B cell (primary cell): ENCODE results near the gene AQR. TPM values are rescaled to one million over a fixed set of nuclear protein-coding genes. Genes with fewer than 3 reads are reported as not detected.

Experiments
- ATAC-seq: fragments of 200-7000 bp; cut with Tn5 transposase; one replicate; pipeline ENCODE4 v1.10.0; 2021; ENCODE audit warnings: low read depth, mild to moderate bottlenecking, moderate number of reproducible peaks, moderate library complexity
- CTCF ChIA-PET: fragments of 350-600 bp; sonication (Branson Sonifier 250); formaldehyde crosslinking; loops from one replicate; lab custom pipeline; 2021; ENCODE audit warnings: antibody characterized with exemption, inconsistent platforms; lab: Charles Lee
- POLR2A ChIA-PET: fragments of 350-600 bp; sonication (Branson Sonifier 250); formaldehyde crosslinking; loops from one replicate; lab custom pipeline; 2021; ENCODE audit warnings: antibody characterized with exemption; lab: Charles Lee
- DNase-seq: peaks from one replicate; pipeline ENCODE4 v3.0.0; 2013
- H2AFZ ChIP-seq: 2 replicates; pipeline ENCODE4 v1.6.1; 2012; ENCODE audit warnings: mild to moderate bottlenecking, low read depth, low read length; ENCODE audit not compliant: insufficient read depth, poor library complexity, severe bottlenecking
- H3K27ac ChIP-seq, 2 donors: 1 replicate in 1 of 2; 2 replicates in 1 of 2; pipeline ENCODE4 v1.5.1; 2012 to 2013; ENCODE audit warnings: low read length in 2 of 2, mild to moderate bottlenecking in 2 of 2, moderate library complexity in 1 of 2
- H3K27me3 ChIP-seq, 4 experiments: fragments of 200-600 bp in 1 of 4; sonication (generic) in 1 of 4; replicated peaks in 1 of 4; 1 replicate in 2 of 4; 2 replicates in 2 of 4; pipeline versions ENCODE4 v1.6.1 to v1.7.0; 2013 to 2016; ENCODE audit warnings: low read length in 3 of 4, mild to moderate bottlenecking in 2 of 4, mixed read lengths in 1 of 4, moderate library complexity in 1 of 4; ENCODE audit not compliant: insufficient read depth in 4 of 4, control insufficient read depth in 3 of 4; ENCODE audit errors: control extremely low read depth in 1 of 4
- H3K36me3 ChIP-seq, 2 experiments: replicated peaks in 1 of 2; 1 replicate in 1 of 2; 2 replicates in 1 of 2; pipeline versions ENCODE4 v1.6.1 to v1.7.1; 2013; ENCODE audit warnings: low read length in 1 of 2; ENCODE audit not compliant: insufficient read depth in 2 of 2, control insufficient read depth in 1 of 2; ENCODE audit errors: control extremely low read depth in 1 of 2, extremely low read depth in 1 of 2
- H3K4me1 ChIP-seq, 2 donors: fragments of 200-600 bp in 1 of 2; sonication (generic) in 1 of 2; 1 replicate in 1 of 2; 2 replicates in 1 of 2; pipeline versions ENCODE4 v1.5.1 to v1.6.1; 2013 to 2017; ENCODE audit warnings: low read length in 2 of 2; ENCODE audit not compliant: control insufficient read depth in 2 of 2, insufficient read depth in 2 of 2
- H3K4me2 ChIP-seq: replicated peaks from 2 replicates; pipeline ENCODE3; 2012; ENCODE audit warnings: mild to moderate bottlenecking, low read depth, low read length; ENCODE audit not compliant: poor library complexity, severe bottlenecking
- H3K4me3 ChIP-seq, 5 experiments: fragments of 200-600 bp in 1 of 5; sonication (generic) in 1 of 5; 1 replicate in 3 of 5; 2 replicates in 2 of 5; pipeline versions ENCODE4 v1.5.1 to v1.7.0; 2011 to 2016; ENCODE audit warnings: low read length in 4 of 5, mild to moderate bottlenecking in 4 of 5, low read depth in 2 of 5, control low read depth in 1 of 5, moderate library complexity in 1 of 5; ENCODE audit not compliant: insufficient read depth in 1 of 5; ENCODE audit errors: control extremely low read depth in 1 of 5, extremely low read depth in 1 of 5
- H3K79me2 ChIP-seq: fragments of 200-600 bp; sonication (generic); one replicate; pipeline ENCODE4 v1.6.0; 2016; ENCODE audit warnings: low read length; ENCODE audit not compliant: control insufficient read depth, insufficient read depth
- H3K9ac ChIP-seq: fragments of 200-600 bp; sonication (generic); 2 replicates; pipeline ENCODE4 v1.6.1; 2017; ENCODE audit warnings: mild to moderate bottlenecking, low read length, moderate library complexity
- H3K9me3 ChIP-seq, 3 donors: one replicate each; pipeline versions ENCODE4 v1.6.1 to v1.7.1; 2013; ENCODE audit warnings: low read length in 2 of 3; ENCODE audit not compliant: control insufficient read depth in 2 of 3, insufficient read depth in 1 of 3; ENCODE audit errors: control extremely low read depth in 1 of 3
- H4K20me1 ChIP-seq: 2 replicates; pipeline ENCODE4 v1.6.0; 2012; ENCODE audit warnings: mild to moderate bottlenecking, low read length; ENCODE audit not compliant: insufficient read depth, control insufficient read depth, poor library complexity, severe bottlenecking
- H3K27ac Mint-ChIP-seq: one replicate; pipeline ENCODE4 v1.8.0; 2021; ENCODE audit warnings: mixed read lengths
- H3K27me3 Mint-ChIP-seq: one replicate; pipeline ENCODE4 v1.8.0; 2021; ENCODE audit warnings: mixed read lengths
- H3K4me1 Mint-ChIP-seq: one replicate; pipeline ENCODE4 v1.8.0; 2021; ENCODE audit warnings: mixed read lengths
- H3K4me3 Mint-ChIP-seq: one replicate; pipeline ENCODE4 v1.8.0; 2021; ENCODE audit warnings: mixed read lengths
- H3K9me3 Mint-ChIP-seq: one replicate; pipeline ENCODE4 v1.8.0; 2022; ENCODE audit warnings: mixed read lengths; ENCODE audit not compliant: insufficient read depth
- CTCF ChIP-seq: fragments of 200-600 bp; IDR thresholded peaks from one replicate; pipeline ENCODE4 v1.8.0; 2022; ENCODE audit warnings: antibody characterized with exemption, mild to moderate bottlenecking
- EZH2 ChIP-seq: IDR thresholded peaks from 2 replicates; pipeline ENCODE4 v1.6.1; 2012; ENCODE audit warnings: borderline replicate concordance, low read depth, mild to moderate bottlenecking, moderate library complexity, low read length; ENCODE audit not compliant: insufficient read depth, poor library complexity, severe bottlenecking
- WGBS: methylation state at CpG from one replicate; pipeline ENCODE4 v1.1.5; 2013; ENCODE audit warnings: missing lambda C conversion rate; ENCODE audit not compliant: insufficient coverage; 5-methylcytosine and 5-hydroxymethylcytosine counted together
- intact Hi-C: fragments of 100-400 bp; cut with micrococcal nuclease; formaldehyde crosslinking; loops from one replicate; pipeline ENCODE4 v1.10.0; 2022
- polyA plus RNA-seq: library from polyadenylated mRNA; depleted of rRNA; stranded (reverse); fragments of >200 nt; gene quantifications from 2 replicates; pipeline ENCODE4 v1.2.3, GENCODE V29; 2012
- total RNA-seq, 2 donors: library from RNA; stranded (reverse); fragments of 120-200 nt in 1 of 2; gene quantifications; 1 replicate in 1 of 2; 2 replicates in 1 of 2; pipeline versions ENCODE4 v1.2.3 to v1.2.4, GENCODE V29; 2013 to 2022

The AQR gene
- total and polyA plus RNA-seq, 2 donors (not counting 1 experiment from before 2014, with no cell fraction given), result 24.2 to 41.7 TPM

- 100% methylated on average over 1 of the region's 1 CpG for WGBS
- ChIA-PET CTCF (interaction anchor here (0.6 kb wide), 1 partner anchor 93 kb away, joined by 3 read pairs; no protein-coding TSS in a partner anchor), POLR2A (no interaction called here)
- no peak for ATAC-seq
- H3K27me3 Mint-ChIP-seq, result no peaks in the 10 kb centered on the region
- Histone ChIP-seq H3K79me2 (no peaks in the 10 kb centered on the region), H3K9ac (no peak overlapping the region), H3K4me1 (no peaks in the 10 kb centered on the region), H3K36me3 (peaks cover 17 to 63% of the 10 kb centered on the region in 2 experiments), H4K20me1 (no peaks in the 10 kb centered on the region), H3K9me3 (no peaks in the 10 kb centered on the region), H2AFZ (no peak overlapping the region), H3K27me3 (no peaks in the 10 kb centered on the region), H3K27ac (no peak overlapping the region), H3K4me3 (no peak overlapping the region), H3K4me2 (no peak overlapping the region)
- intact Hi-C loops, result no loop called here
- no peaks in the 10 kb centered on the region for H3K4me1 Mint-ChIP-seq
- no peaks in the 10 kb centered on the region for H3K9me3 Mint-ChIP-seq
- no peak for DNase-seq
- H3K27ac Mint-ChIP-seq, result no peak overlapping the region
- H3K4me3 Mint-ChIP-seq, result no peak overlapping the region
- no peak for TF ChIP-seq CTCF
Measured at GRCh38 chr15:34883042-34883441, 86.5 kb downstream of the AQR start.

- Histone ChIP-seq H3K4me2 (no peak overlapping the region), H3K27ac (no peak overlapping the region), H3K9ac (no peak overlapping the region), H4K20me1 (no peaks in the 10 kb centered on the region), H3K36me3 (peaks cover 21 to 62% of the 10 kb centered on the region in 2 experiments), H3K4me3 (no peak overlapping the region), H3K4me1 (no peaks in the 10 kb centered on the region), H2AFZ (no peak overlapping the region), H3K9me3 (no peaks in the 10 kb centered on the region), H3K27me3 (no peaks in the 10 kb centered on the region), H3K79me2 (no peaks in the 10 kb centered on the region)
- Mint-ChIP-seq H3K27ac (no peak overlapping the region), H3K4me3 (no peak overlapping the region), H3K4me1 (no peaks in the 10 kb centered on the region), H3K27me3 (no peaks in the 10 kb centered on the region), H3K9me3 (no peaks in the 10 kb centered on the region)
- TF ChIP-seq EZH2, result no peak
- TF ChIP-seq CTCF, result no peak
- ChIA-PET CTCF (interaction anchor here (0.9 kb wide), 1 partner anchor 40 kb away, joined by 4 read pairs; no protein-coding TSS in a partner anchor), POLR2A (no interaction called here)
- ATAC-seq (no peak), DNase-seq (no peak)
- intact Hi-C loops, result no loop called here
- 100% methylated on average over 2 of the region's 4 CpGs for WGBS
Measured at GRCh38 chr15:34879107-34879506, 90.4 kb downstream of the AQR start.
